Stimulated activated CD4-positive, alpha-beta T cell treated with anti-CD3 and anti-CD28 coated beads, Interleukin-1b, Interleukin-23, amount 100 ng/mL, for 4 hours (primary cell): ENCODE measurements around the gene HELZ.

Source experiments
- DNase-seq, 2 donors: peaks; one replicate each; pipeline ENCODE4 v3.0.0-alpha.2; 2020; ENCODE audit warnings: low read depth in 2 of 2

The HELZ gene

GRCh38 chr17:67074781-67075180, 170.2 kb downstream of the HELZ start:
- no peak for DNase-seq

- DNase-seq = no peak
Measured at GRCh38 chr17:67072885-67073284, 172.1 kb downstream of the HELZ start.

- DNase-seq = no peak
Measured at GRCh38 chr17:67071595-67071994, 173.4 kb downstream of the HELZ start.

DNA sequence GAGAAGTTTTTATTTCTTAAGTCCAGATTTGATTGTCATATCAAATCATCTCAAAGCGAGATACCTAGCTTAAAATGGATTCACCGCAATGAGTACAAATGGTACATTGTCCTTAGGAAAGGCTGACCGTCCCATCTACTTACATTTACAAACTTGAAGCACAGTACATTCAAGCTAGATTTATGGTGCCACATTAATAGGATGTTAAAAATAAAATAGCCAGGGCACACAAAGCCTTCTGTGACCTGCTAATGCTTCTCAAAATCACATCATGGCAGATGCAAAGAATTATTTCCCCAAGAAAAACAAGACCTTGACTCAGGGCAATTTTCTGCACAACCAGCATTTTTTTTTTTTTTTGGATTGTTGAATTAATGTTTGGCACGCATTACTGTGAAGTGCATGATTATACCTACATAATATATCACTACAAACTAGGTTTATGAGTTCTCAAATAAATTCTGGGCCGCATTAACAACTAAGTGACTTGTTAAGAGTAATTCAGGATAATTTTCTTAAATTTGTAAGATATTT, 175.3 kb downstream of the HELZ start:
- DNase-seq = no peak

DNA sequence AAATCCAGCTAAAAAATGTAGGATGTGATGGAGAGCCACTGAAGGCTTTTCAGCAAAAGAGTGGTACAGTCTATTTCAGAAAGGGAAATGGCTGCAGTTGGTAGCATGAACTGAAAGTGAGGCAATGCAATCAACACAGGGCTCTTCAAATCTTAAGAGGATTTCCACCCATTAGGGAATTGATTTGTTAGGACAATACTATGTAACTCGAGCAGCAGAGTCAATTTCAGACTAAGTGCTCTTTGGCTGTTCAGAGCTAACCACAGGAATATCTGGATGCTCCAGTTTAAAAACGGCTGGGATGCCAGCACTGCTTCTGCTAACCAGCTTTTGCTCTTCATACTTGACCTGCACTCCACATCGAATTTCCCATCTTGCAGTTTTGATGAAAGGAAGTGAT, 176.0 kb downstream of the HELZ start:
- DNase-seq = no peak

GRCh38 chr17:67067571-67068482, 177.2 kb downstream of the HELZ start:
- no peak for DNase-seq

- no peak for DNase-seq
Measured at GRCh38 chr17:67066717-67067116, 178.3 kb downstream of the HELZ start.

GRCh38 chr17:67063141-67063540, 181.9 kb downstream of the HELZ start:
- DNase-seq = no peak

DNA sequence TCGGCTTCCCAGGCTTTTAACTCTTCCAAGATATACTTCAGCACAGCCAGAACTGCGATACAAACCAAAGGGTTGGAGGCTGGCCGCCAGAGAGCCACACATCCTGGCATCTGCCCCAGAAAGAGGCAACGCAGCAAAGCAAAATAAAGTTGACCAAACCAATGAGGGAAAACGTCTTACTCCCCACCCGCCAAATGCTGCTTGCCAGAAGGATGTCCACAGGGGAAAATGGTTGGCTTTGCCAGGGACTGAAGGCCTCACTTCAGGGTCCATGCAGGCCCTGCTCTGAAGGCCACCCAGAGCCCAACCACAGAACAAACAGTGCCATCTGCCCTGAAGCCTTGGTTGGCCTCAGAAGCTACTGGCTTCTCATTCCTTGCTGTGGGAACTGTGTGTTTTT, 185.6 kb downstream of the HELZ start:
- no peak for DNase-seq

- DNase-seq = no peak
Measured at GRCh38 chr17:67058036-67058435, 187.0 kb downstream of the HELZ start.

GRCh38 chr17:67056746-67057490, 188.1 kb downstream of the HELZ start:
- DNase-seq = no peak

DNA sequence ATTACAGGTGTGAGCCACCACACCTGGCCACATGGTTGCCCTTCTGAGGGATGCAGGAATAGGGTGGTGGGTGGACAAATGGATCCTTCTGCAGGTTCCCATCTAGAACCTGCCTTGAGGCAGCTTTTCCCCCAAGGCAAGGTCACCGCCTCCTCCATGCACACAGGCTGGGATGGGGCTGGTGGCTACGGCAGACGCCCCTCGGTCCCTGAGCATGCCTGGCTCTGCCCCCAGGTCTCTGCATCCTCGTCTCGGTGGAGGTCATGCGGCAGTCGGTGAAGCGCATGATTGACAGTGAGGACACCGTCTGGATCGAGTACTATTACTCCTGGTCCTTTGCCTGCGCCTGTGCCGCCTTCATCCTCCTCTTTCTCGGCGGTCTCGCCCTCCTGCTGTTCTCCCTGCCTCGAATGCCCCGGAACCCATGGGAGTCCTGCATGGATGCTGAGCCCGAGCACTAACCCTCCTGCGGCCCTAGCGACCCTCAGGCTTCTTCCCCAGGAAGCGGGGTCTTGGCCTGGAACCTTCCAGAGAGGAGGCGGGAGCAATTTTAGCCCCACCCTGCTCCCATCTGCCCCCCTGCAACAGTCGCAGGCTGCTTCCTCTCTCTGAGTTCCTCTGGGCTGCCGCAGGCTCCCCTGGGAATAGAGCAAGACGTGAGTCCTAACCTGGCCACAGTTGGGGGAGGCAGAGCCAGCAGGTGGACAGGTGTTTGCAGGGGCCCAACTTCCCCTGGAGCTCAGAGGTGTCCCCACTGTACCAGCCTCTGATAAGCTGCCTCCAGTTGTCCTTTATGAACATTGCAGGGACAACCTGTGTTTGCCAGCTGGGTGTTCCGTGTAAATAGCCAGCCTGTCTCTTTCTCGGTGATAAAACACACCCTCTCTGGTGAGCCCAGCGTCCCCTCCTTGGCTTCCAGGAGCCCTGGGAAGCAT, 188.9 kb downstream of the HELZ start:
- DNase-seq = no peak

DNA sequence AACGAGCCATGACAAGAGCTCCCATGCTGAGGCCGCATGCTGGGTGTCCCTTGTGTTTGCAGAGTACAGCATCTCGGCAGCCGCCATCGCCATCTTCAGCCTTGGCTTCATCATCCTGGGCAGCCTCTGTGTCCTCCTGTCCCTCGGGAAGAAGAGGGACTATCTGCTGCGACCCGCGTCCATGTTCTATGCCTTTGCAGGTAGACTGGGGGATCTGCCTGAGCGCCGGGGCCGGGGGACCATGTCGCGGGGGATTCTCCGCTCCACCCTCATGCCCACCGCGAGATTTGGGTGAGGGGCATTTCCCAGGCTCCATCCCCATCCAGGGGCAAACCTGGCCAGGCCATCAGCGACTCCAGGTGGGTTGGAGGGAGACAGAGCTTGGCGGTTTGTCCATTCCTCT, 190.0 kb downstream of the HELZ start:
- no peak for DNase-seq

DNA sequence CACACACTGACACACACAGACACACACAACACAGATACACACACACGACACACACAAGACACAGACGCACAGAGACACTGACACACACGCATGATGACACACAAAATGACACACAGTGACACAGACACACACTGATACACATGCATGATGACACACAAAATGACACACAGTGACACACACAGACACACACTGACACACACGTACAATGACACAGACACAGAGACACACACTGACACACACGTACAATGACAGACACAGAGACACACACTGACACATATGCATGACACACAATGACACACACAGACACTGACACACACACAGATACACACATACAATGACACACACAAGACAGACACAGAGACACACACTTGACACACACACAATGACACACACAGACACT, 190.4 kb downstream of the HELZ start:
- no peak for DNase-seq

- DNase-seq = no peak
Measured at GRCh38 chr17:67054011-67054591, 190.9 kb downstream of the HELZ start.

DNA sequence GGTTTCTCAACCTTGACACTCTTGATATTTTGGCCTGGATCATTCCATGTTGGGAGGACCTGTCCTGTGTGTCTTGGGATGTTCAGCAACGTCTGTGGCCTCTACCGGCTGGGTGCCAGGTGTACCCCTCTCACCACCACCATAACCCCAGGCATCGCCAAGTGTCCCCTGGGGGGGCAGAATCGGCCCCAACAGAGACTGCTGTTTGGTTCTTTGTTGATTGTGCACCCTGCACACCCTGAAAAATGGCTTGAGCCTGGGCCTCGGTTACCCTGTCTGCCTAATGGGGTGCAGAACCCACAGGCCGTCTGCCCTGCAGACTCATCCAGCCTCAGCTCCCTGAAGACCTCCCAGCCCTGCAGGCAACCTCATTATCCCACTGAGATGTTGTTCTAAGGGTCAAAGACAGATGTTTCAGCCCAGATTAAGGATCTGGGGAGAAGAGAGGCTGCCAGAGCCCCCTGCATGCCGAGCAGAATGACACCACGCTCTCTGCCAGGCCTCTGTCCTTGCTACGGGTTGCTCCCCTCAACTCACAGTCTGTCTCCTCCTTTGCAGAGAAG, 191.5 kb downstream of the HELZ start:
- no peak for DNase-seq

- no peak for DNase-seq
Measured at GRCh38 chr17:67052720-67053437, 192.1 kb downstream of the HELZ start.

- no peak for DNase-seq
Measured at GRCh38 chr17:67051837-67052236, 193.2 kb downstream of the HELZ start.

DNA sequence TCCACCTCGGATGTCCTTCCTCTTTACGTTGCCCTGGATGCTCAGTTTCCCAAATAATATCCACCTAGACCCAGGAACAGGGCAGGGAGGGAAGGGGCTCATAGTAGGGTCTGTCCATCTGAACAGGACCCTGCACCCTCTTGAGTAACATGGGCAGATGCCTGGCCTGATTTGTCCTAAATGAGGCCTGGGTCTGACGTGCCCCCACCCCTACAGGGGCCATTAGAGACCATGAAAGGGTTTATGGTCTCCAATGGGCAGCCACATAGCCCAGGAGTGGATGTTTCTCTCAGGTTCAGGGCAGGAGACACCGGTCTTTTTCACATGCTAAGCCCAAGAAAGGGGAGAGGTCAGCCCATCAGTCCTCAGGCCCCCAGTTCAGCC, 193.8 kb downstream of the HELZ start:
- no peak for DNase-seq

DNA sequence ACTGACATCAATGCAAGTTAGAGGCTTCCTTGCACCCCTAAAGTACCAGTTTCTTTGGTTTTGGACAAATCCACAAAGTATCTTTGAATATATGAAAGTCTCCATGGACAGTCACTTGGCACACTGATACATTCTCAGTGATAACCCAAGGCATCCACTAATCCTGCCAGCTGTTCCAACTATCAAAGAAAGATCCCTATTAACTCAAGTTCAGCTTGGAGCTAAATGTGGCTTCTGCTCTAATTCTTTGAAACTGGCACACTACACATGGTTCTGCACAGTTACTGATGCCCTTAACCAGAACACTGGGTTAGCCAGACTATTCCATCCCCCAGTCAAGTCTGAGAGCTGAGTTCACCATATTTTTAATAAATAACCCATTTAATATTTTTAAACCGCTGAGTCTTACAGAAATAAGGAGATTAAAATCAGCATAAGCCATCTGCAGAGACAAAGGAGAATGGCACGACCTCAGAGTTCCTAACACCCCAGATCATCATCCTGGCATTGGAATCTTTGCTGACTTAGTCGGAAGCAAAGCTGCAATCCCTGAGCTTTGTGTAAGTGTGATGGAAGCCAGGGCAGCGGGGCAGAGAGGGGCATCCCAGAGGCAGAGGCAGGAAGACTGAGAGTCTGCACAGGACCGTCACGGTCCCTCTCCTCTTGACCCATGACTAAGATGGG, 194.4 kb downstream of the HELZ start:
- no peak for DNase-seq
